GM23338 (cell line): ENCODE results near the gene CACNA2D4. TPM values are rescaled to one million over a fixed set of nuclear protein-coding genes. Genes with fewer than 3 reads are reported as not detected.

Experiments used
- ATAC-seq: fragments of 200-7000 bp; cut with Tn5 transposase; 3 replicates; pipeline ENCODE4 v1.9.1; 2020
- DNase-seq: peaks from one replicate; pipeline ENCODE4 v3.0.0-alpha.2; 2015; ENCODE audit warnings: low spot score
- H2AFZ ChIP-seq: fragments of 200-600 bp; sonication (generic); 2 replicates; pipeline ENCODE4 v1.8.0; 2016; ENCODE audit warnings: antibody characterized with exemption, mild to moderate bottlenecking, moderate library complexity
- H3F3A ChIP-seq: fragments of 200-600 bp; sonication (generic); replicated peaks from 2 replicates; pipeline ENCODE4 v1.8.0; 2017; ENCODE audit warnings: antibody characterized with exemption, mixed run types, low read depth
- H3K27ac ChIP-seq: fragments of 200-600 bp; sonication (generic); 2 replicates; pipeline ENCODE4 v1.6.1; 2016; ENCODE audit warnings: low read depth
- H3K27me3 ChIP-seq: fragments of 200-600 bp; sonication (generic); 2 replicates; pipeline ENCODE4 v1.8.0; 2016; ENCODE audit warnings: mild to moderate bottlenecking, mixed run types, moderate library complexity; ENCODE audit not compliant: insufficient read depth
- H3K36me3 ChIP-seq: fragments of 200-600 bp; sonication (generic); 2 replicates; pipeline ENCODE4 v1.8.0; 2016; ENCODE audit warnings: mild to moderate bottlenecking; ENCODE audit not compliant: insufficient read depth
- H3K4me1 ChIP-seq: fragments of 200-600 bp; sonication (generic); 2 replicates; pipeline ENCODE4 v1.8.0; 2016; ENCODE audit warnings: mild to moderate bottlenecking, moderate library complexity; ENCODE audit not compliant: insufficient read depth
- H3K4me2 ChIP-seq: fragments of 200-600 bp; sonication (generic); 2 replicates; pipeline ENCODE4 v1.7.1; 2017; ENCODE audit warnings: mixed run types
- H3K4me3 ChIP-seq: fragments of 200-600 bp; sonication (generic); 2 replicates; pipeline ENCODE4 v1.6.1; 2016; ENCODE audit warnings: mixed run types
- H3K79me2 ChIP-seq: fragments of 200-600 bp; sonication (generic); replicated peaks from 2 replicates; pipeline ENCODE4 v1.8.0; 2017; ENCODE audit warnings: mild to moderate bottlenecking; ENCODE audit not compliant: insufficient read depth
- H3K9me2 ChIP-seq: fragments of 200-600 bp; sonication (generic); 2 replicates; pipeline ENCODE4 v1.8.0; 2017; ENCODE audit not compliant: insufficient read depth
- H4K20me1 ChIP-seq: fragments of 200-600 bp; sonication (generic); replicated peaks from 2 replicates; pipeline ENCODE4 v1.8.0; 2017; ENCODE audit warnings: mild to moderate bottlenecking; ENCODE audit not compliant: insufficient read depth
- H3K27ac Mint-ChIP-seq: 2 replicates; pipeline ENCODE4 v1.8.0; 2020; ENCODE audit warnings: inconsistent platforms, mild to moderate bottlenecking, moderate library complexity, mixed read lengths
- H3K27me3 Mint-ChIP-seq: 3 replicates; pipeline ENCODE4 v1.8.0; 2022; ENCODE audit warnings: low read depth, mild to moderate bottlenecking, moderate library complexity, mixed read lengths, inconsistent platforms; ENCODE audit not compliant: insufficient read depth, poor library complexity
- H3K36me3 Mint-ChIP-seq: 3 replicates; pipeline ENCODE4 v1.8.0; 2021; ENCODE audit warnings: low read depth, mild to moderate bottlenecking, inconsistent platforms, moderate library complexity, mixed read lengths
- H3K4me1 Mint-ChIP-seq: 3 replicates; pipeline ENCODE4 v1.8.0; 2020; ENCODE audit warnings: mild to moderate bottlenecking, inconsistent platforms, mixed read lengths
- H3K4me3 Mint-ChIP-seq: 3 replicates; pipeline ENCODE4 v1.8.0; 2021; ENCODE audit warnings: moderate library complexity, mild to moderate bottlenecking, inconsistent platforms, mixed read lengths
- H3K9me3 Mint-ChIP-seq: 3 replicates; pipeline ENCODE4 v1.8.0; 2020; ENCODE audit warnings: moderate library complexity, mild to moderate bottlenecking, inconsistent platforms, mixed read lengths
- CREB1 ChIP-seq: fragments of 250-450 bp; sonication (Bioruptor Pico); IDR thresholded peaks from 2 replicates; pipeline ENCODE4 v1.5.0; 2020; ENCODE audit warnings: low read depth, mild to moderate bottlenecking, moderate library complexity
- EZH2 ChIP-seq: fragments of 200-600 bp; sonication (generic); IDR thresholded peaks from one replicate; pipeline ENCODE4 v1.8.0; 2017; ENCODE audit warnings: antibody characterized with exemption, mild to moderate bottlenecking, low read depth; ENCODE audit not compliant: unreplicated experiment
- EZH2phosphoT487 ChIP-seq: fragments of 200-600 bp; sonication (generic); IDR thresholded peaks from one replicate; pipeline ENCODE4 v1.8.1; 2018; ENCODE audit warnings: antibody characterized with exemption; ENCODE audit not compliant: unreplicated experiment
- JUNB ChIP-seq: IDR thresholded peaks from one replicate; pipeline ENCODE4 v1.6.1; 2016; ENCODE audit warnings: antibody characterized with exemption; ENCODE audit not compliant: unreplicated experiment
- NANOG ChIP-seq: IDR thresholded peaks from 2 replicates; pipeline ENCODE4 v1.6.1; 2016; ENCODE audit warnings: antibody characterized with exemption, borderline replicate concordance
- ZNF114 ChIP-seq: fragments of 250-450 bp; sonication (Bioruptor Pico); IDR thresholded peaks from 2 replicates; pipeline ENCODE4 v1.5.0; 2020; ENCODE audit warnings: mild to moderate bottlenecking, moderate library complexity
- ZNF331 ChIP-seq: fragments of 250-450 bp; sonication (Bioruptor Pico); IDR thresholded peaks from 2 replicates; pipeline ENCODE4 v1.5.0; 2020; ENCODE audit warnings: low read depth, mild to moderate bottlenecking, moderate library complexity
- polyA plus RNA-seq: library from polyadenylated mRNA; unstranded; fragments of >200 nt; fragmentation: Nextera tagmentation; extraction: Ambion mirVana; gene quantifications from 2 replicates; pipeline ENCODE4 v1.2.1, GENCODE V29; 2016
- total RNA-seq: library from RNA; depleted of rRNA; stranded (reverse); fragments of >200 nt; shearing (Covaris generic); gene quantifications from 2 replicates; pipeline ENCODE4 v1.2.3, GENCODE V29; 2014
- TF ChIP-seq, protein P1 (sequence below): fragments of 250-450 bp; sonication (Bioruptor Pico); IDR thresholded peaks from 2 replicates; pipeline ENCODE4 v1.5.0; 2020; ENCODE audit warnings: mild to moderate bottlenecking, moderate library complexity
- TF ChIP-seq, protein P2 (sequence below), 2 experiments: fragments of 200-600 bp in 1 of 2; sonication (generic) in 1 of 2; conservative IDR thresholded peaks; 2 replicates each; pipeline versions ENCODE4 v1.5.1 to v1.6.1; 2016 to 2017; ENCODE audit warnings: antibody characterized with exemption in 2 of 2, low read depth in 2 of 2, mild to moderate bottlenecking in 2 of 2, moderate library complexity in 1 of 2
- TF ChIP-seq, protein P3 (sequence below): IDR thresholded peaks from one replicate; pipeline ENCODE4 v1.6.1; 2018; ENCODE audit warnings: antibody characterized with exemption; ENCODE audit not compliant: unreplicated experiment
- TF ChIP-seq, protein P4 (sequence below): IDR thresholded peaks from 2 replicates; pipeline ENCODE4 v1.6.1; 2016; ENCODE audit warnings: antibody characterized with exemption

Gene CACNA2D4
- total and polyA plus RNA-seq, 2 experiments from 2014 or later: 0.07 to 0.24 TPM

GRCh38 chr12:1863823-1864222 lies 54.6 kb downstream of the CACNA2D4 start (continued):
- TF ChIP-seq, protein P1, sequence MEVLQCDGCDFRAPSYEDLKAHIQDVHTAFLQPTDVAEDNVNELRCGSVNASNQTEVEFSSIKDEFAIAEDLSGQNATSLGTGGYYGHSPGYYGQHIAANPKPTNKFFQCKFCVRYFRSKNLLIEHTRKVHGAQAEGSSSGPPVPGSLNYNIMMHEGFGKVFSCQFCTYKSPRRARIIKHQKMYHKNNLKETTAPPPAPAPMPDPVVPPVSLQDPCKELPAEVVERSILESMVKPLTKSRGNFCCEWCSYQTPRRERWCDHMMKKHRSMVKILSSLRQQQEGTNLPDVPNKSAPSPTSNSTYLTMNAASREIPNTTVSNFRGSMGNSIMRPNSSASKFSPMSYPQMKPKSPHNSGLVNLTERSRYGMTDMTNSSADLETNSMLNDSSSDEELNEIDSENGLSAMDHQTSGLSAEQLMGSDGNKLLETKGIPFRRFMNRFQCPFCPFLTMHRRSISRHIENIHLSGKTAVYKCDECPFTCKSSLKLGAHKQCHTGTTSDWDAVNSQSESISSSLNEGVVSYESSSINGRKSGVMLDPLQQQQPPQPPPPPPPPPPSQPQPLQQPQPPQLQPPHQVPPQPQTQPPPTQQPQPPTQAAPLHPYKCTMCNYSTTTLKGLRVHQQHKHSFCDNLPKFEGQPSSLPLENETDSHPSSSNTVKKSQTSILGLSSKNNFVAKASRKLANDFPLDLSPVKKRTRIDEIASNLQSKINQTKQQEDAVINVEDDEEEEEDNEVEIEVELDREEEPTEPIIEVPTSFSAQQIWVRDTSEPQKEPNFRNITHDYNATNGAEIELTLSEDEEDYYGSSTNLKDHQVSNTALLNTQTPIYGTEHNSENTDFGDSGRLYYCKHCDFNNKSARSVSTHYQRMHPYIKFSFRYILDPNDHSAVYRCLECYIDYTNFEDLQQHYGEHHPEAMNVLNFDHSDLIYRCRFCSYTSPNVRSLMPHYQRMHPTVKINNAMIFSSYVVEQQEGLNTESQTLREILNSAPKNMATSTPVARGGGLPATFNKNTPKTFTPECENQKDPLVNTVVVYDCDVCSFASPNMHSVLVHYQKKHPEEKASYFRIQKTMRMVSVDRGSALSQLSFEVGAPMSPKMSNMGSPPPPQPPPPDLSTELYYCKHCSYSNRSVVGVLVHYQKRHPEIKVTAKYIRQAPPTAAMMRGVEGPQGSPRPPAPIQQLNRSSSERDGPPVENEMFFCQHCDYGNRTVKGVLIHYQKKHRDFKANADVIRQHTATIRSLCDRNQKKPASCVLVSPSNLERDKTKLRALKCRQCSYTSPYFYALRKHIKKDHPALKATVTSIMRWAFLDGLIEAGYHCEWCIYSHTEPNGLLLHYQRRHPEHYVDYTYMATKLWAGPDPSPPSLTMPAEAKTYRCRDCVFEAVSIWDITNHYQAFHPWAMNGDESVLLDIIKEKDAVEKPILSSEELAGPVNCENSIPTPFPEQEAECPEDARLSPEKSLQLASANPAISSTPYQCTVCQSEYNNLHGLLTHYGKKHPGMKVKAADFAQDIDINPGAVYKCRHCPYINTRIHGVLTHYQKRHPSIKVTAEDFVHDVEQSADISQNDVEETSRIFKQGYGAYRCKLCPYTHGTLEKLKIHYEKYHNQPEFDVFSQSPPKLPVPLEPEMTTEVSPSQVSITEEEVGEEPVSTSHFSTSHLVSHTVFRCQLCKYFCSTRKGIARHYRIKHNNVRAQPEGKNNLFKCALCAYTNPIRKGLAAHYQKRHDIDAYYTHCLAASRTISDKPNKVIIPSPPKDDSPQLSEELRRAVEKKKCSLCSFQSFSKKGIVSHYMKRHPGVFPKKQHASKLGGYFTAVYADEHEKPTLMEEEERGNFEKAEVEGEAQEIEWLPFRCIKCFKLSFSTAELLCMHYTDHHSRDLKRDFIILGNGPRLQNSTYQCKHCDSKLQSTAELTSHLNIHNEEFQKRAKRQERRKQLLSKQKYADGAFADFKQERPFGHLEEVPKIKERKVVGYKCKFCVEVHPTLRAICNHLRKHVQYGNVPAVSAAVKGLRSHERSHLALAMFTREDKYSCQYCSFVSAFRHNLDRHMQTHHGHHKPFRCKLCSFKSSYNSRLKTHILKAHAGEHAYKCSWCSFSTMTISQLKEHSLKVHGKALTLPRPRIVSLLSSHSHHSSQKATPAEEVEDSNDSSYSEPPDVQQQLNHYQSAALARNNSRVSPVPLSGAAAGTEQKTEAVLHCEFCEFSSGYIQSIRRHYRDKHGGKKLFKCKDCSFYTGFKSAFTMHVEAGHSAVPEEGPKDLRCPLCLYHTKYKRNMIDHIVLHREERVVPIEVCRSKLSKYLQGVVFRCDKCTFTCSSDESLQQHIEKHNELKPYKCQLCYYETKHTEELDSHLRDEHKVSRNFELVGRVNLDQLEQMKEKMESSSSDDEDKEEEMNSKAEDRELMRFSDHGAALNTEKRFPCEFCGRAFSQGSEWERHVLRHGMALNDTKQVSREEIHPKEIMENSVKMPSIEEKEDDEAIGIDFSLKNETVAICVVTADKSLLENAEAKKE (CRISPR knock-in tag): no peak
- TF ChIP-seq, protein P2, sequence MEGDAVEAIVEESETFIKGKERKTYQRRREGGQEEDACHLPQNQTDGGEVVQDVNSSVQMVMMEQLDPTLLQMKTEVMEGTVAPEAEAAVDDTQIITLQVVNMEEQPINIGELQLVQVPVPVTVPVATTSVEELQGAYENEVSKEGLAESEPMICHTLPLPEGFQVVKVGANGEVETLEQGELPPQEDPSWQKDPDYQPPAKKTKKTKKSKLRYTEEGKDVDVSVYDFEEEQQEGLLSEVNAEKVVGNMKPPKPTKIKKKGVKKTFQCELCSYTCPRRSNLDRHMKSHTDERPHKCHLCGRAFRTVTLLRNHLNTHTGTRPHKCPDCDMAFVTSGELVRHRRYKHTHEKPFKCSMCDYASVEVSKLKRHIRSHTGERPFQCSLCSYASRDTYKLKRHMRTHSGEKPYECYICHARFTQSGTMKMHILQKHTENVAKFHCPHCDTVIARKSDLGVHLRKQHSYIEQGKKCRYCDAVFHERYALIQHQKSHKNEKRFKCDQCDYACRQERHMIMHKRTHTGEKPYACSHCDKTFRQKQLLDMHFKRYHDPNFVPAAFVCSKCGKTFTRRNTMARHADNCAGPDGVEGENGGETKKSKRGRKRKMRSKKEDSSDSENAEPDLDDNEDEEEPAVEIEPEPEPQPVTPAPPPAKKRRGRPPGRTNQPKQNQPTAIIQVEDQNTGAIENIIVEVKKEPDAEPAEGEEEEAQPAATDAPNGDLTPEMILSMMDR (conservative IDR thresholded peaks at IDR 0.05; ENCODE audit: low read depth in 2 of 2): no peak

DNA sequence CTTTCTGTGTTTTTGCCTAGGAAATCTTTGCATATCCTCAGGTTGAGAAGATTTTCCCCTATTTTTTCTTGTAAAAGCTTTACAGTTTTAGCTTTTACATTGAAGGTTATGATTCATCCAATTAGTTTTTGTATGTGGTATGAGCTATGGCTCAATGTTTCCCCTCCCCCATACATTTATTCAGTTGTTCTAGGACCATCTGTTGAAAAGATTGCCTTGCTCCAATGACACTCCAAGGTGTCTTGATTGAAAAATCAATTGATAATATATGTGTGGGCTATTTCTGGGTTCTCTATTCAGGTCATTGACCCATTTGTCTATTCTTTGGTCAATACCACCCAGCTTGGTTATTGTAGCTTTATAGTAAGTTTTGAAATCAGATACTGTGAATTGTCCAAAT lies 55.5 kb downstream of the CACNA2D4 start:
- Histone ChIP-seq H3K4me2 (no peak overlapping the region), H3K79me2 (no peaks in the 10 kb centered on the region), H3F3A (no peaks in the 10 kb centered on the region), H4K20me1 (no peaks in the 10 kb centered on the region), H3K4me3 (no peak overlapping the region), H3K9me2 (no peaks in the 10 kb centered on the region), H3K27me3 (no peaks in the 10 kb centered on the region), H2AFZ (no peak overlapping the region), H3K27ac (no peak overlapping the region), H3K36me3 (no peaks in the 10 kb centered on the region), H3K4me1 (no peaks in the 10 kb centered on the region)
- H3K27ac Mint-ChIP-seq: no peak overlapping the region
- DNase-seq: no peak
- no peaks in the 10 kb centered on the region; the same call in 2 of the 3 replicates for H3K9me3 Mint-ChIP-seq
- peaks cover 6% of the 10 kb centered on the region for H3K27me3 Mint-ChIP-seq
- no peaks in the 10 kb centered on the region for H3K36me3 Mint-ChIP-seq
- no peaks in the 10 kb centered on the region for H3K4me1 Mint-ChIP-seq
- H3K4me3 Mint-ChIP-seq: no peak overlapping the region
- no peak for ATAC-seq
- no peak for TF ChIP-seq NANOG
- no peak for TF ChIP-seq JUNB
- TF ChIP-seq EZH2: no peak
- TF ChIP-seq ZNF331 (CRISPR knock-in tag): no peak
- TF ChIP-seq, protein P3, sequence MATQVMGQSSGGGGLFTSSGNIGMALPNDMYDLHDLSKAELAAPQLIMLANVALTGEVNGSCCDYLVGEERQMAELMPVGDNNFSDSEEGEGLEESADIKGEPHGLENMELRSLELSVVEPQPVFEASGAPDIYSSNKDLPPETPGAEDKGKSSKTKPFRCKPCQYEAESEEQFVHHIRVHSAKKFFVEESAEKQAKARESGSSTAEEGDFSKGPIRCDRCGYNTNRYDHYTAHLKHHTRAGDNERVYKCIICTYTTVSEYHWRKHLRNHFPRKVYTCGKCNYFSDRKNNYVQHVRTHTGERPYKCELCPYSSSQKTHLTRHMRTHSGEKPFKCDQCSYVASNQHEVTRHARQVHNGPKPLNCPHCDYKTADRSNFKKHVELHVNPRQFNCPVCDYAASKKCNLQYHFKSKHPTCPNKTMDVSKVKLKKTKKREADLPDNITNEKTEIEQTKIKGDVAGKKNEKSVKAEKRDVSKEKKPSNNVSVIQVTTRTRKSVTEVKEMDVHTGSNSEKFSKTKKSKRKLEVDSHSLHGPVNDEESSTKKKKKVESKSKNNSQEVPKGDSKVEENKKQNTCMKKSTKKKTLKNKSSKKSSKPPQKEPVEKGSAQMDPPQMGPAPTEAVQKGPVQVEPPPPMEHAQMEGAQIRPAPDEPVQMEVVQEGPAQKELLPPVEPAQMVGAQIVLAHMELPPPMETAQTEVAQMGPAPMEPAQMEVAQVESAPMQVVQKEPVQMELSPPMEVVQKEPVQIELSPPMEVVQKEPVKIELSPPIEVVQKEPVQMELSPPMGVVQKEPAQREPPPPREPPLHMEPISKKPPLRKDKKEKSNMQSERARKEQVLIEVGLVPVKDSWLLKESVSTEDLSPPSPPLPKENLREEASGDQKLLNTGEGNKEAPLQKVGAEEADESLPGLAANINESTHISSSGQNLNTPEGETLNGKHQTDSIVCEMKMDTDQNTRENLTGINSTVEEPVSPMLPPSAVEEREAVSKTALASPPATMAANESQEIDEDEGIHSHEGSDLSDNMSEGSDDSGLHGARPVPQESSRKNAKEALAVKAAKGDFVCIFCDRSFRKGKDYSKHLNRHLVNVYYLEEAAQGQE: no peak
- no peak for TF ChIP-seq ZNF114 (CRISPR knock-in tag)
- no peak for TF ChIP-seq EZH2phosphoT487
- TF ChIP-seq CREB1 (CRISPR knock-in tag): no peak
- TF ChIP-seq, protein P4, sequence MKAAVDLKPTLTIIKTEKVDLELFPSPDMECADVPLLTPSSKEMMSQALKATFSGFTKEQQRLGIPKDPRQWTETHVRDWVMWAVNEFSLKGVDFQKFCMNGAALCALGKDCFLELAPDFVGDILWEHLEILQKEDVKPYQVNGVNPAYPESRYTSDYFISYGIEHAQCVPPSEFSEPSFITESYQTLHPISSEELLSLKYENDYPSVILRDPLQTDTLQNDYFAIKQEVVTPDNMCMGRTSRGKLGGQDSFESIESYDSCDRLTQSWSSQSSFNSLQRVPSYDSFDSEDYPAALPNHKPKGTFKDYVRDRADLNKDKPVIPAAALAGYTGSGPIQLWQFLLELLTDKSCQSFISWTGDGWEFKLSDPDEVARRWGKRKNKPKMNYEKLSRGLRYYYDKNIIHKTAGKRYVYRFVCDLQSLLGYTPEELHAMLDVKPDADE: no peak
